ENCODE data around the gene PYGB. TPM values are rescaled to one million over a fixed set of nuclear protein-coding genes. Genes with fewer than 3 reads are reported as not detected.
A peak's percentile ranks its signal among the peaks of the same experiment; 100 is the strongest.

Gene PYGB
- total and polyA plus RNA-seq, 5 donors, result 136 to 219 (median 179) TPM

DNA sequence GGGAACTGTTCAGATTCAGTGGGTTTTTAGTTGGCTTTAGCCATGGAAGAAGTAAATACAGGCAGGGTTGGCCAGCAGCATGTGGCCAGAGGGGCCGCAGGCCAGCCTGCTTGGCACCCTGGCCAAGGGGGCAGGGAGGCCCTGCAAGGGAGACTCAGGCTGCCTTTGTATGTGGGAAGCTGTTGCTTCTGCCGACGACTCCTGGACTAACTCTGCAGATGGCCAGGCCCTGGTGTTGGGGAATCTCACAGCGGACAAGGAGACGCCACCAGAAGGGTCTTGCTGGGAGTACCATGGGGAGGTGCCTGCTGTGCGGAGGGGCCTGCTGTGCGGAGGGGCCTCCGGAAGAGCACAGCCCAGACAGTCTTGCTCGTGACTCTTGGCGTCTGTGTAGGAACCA, 25.2 kb downstream of the PYGB start:
- peak overlapping the region; percentile 40 for H3K27ac ChIP-seq (ENCODE audit: low read length)
- WGBS, result 75% methylated on average over 10 of the region's 10 CpGs
- ATAC-seq (no peak), DNase-seq (peak in 2 of 3 donors; percentile 43 to 49)
- H3K4me1 ChIP-seq (ENCODE audit: control insufficient read depth, insufficient read depth, low read length), result peaks cover 2% of the 10 kb centered on the region
- H3K27me3 ChIP-seq (ENCODE audit: control insufficient read depth, insufficient read depth), result no peaks in the 10 kb centered on the region
- H3K4me3 ChIP-seq (ENCODE audit: low read length), result no peak overlapping the region
- intact Hi-C loops (cut with DNase I), result no loop called here
- H3K9me3 ChIP-seq (ENCODE audit: control insufficient read depth, low read length), result no peaks in the 10 kb centered on the region

- ATAC-seq, result peak in 1 of 2 donors; percentile 34
- Histone ChIP-seq H3K27ac (ENCODE audit: low read length) (peak overlapping the region; percentile 53), H3K4me1 (ENCODE audit: control insufficient read depth, insufficient read depth, low read length) (peaks cover 3% of the 10 kb centered on the region), H3K4me3 (ENCODE audit: low read length) (no peak overlapping the region), H3K9me3 (ENCODE audit: control insufficient read depth, low read length) (no peaks in the 10 kb centered on the region), H3K27me3 (ENCODE audit: control insufficient read depth, insufficient read depth) (no peaks in the 10 kb centered on the region)
- peak in 2 of 3 donors; percentile 39 to 58 for DNase-seq
- intact Hi-C loops (cut with DNase I), result no loop called here
- 68% methylated on average over 20 of the region's 20 CpGs for WGBS
These were observed 25.9 kb downstream of the PYGB start for GRCh38 chr20:25273541-25274358.

DNA sequence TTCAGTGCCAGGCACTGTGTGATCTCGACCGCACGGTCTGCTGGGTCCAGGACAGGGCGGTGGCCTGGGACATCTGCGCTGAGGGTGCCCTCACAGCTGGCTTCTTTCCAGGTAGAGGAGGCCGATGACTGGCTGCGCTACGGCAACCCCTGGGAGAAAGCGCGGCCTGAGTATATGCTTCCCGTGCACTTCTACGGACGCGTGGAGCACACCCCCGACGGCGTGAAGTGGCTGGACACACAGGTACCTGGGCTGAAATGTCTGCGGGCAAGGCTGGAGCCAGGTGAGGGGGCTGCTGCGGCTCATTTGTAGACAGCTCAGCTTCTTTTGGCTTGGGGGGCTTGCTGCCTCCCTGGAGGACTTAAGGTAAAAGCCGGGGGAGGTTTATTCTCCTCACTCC, 26.6 kb downstream of the PYGB start:
- Histone ChIP-seq H3K27me3 (ENCODE audit: control insufficient read depth, insufficient read depth) (no peaks in the 10 kb centered on the region), H3K4me1 (ENCODE audit: control insufficient read depth, insufficient read depth, low read length) (peaks cover 3% of the 10 kb centered on the region), H3K4me3 (ENCODE audit: low read length) (no peak overlapping the region), H3K9me3 (ENCODE audit: control insufficient read depth, low read length) (no peaks in the 10 kb centered on the region), H3K27ac (ENCODE audit: low read length) (peak overlapping the region; percentile 53)
- peak in 2 of 3 donors; percentile 47 to 49 for DNase-seq
- intact Hi-C loops (cut with DNase I), result no loop called here
- peak in 1 of 2 donors; percentile 20 for ATAC-seq
- WGBS, result 86% methylated on average over 20 of the region's 20 CpGs

DNA sequence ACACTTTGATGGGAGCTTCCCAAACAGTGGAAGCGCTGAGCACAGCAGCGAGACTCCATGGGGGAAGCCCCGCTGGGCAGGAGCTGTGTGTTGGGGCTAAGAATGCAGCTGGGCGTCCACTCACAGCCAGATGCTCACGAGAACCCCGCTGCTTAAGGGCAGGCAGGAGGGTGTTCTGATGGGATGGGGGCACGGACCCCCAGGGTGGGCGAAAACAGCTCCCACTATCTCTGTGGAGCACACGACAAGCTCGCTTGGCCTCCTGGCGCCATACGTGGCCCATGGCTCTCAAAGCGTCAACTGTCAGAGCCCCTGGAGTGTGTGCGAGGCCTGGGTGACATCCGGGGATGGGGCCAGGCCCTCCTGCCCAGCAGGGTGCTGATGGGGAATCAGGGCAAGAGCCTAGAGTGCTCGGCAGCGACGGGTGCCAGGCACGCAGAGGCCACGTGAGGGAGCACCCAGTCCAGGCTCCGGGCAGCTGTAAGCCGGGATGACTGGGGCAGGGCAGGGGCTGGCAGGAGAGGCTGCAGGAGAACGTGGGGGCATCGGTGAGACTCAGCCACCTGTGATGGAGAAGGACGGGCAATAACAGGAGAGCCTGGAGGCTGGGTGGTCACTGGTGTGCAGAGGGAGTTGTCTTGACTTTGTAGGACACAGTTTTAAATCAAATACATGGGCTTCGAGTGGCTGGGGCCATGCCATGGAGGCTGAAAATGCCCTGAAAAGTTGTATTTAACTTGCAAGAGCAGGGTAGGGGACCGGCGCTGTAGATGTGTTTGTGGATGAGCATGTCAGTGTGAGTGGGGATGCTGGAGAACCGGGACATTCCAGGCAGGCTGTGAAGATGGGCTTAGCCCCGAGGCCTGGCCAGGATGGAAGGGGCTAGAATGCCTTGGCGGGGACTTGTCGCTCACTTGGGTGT, 27.3 kb downstream of the PYGB start:
- DNase-seq (peak in 2 of 3 donors; percentile 78 to 80), ATAC-seq (peak; percentile 36 to 55)
- Histone ChIP-seq H3K27me3 (ENCODE audit: control insufficient read depth, insufficient read depth) (no peaks in the 10 kb centered on the region), H3K9me3 (ENCODE audit: control insufficient read depth, low read length) (no peaks in the 10 kb centered on the region), H3K4me3 (ENCODE audit: low read length) (no peak overlapping the region), H3K27ac (ENCODE audit: low read length) (no peak overlapping the region), H3K4me1 (ENCODE audit: control insufficient read depth, insufficient read depth, low read length) (peaks cover 3% of the 10 kb centered on the region)
- 79% methylated on average over 32 of the region's 32 CpGs for WGBS
- intact Hi-C loops (cut with DNase I), result no loop called here

DNA sequence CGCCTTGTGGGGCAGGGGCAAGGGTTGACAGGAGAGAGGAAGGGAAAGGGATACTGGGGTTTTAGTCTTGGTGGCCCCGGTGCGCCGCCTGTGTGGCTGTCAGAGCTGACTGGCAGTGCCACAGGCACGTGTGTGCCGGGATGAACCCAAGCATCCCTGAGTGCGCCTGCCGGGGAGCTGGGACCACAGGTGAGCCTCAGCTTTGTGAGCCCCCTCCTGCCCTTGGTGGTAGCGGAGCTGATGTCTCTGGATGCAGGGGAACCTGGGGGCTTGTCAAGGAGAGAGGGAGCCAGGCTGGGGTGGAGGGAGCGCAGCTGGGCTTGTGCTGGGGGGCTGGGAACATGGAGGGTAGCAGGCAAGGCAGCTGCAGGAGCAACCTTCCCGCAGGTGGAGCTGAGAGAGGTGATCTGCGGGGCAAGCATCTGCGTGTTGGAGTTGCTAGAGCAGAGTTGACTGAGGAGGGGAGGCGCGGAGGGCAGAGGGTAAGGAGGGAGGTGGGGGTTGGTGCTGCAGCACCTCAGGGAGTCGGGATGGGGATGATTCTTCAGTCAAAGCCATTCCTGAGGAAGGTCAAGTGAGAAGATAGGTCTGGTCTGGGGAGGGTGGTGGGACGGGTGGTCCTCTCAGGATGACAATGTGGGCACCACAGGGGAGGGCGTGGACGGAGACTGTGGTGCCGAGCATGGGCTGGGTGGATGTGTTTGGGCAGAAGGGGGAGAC, 28.1 kb downstream of the PYGB start:
- no peaks in the 10 kb centered on the region for H3K27me3 ChIP-seq (ENCODE audit: control insufficient read depth, insufficient read depth)
- no peak for ATAC-seq
- H3K27ac ChIP-seq (ENCODE audit: low read length), result no peak overlapping the region
- intact Hi-C loops (cut with DNase I), result no loop called here
- peak in 1 of 3 donors; percentile 33 for DNase-seq
- no peaks in the 10 kb centered on the region for H3K9me3 ChIP-seq (ENCODE audit: control insufficient read depth, low read length)
- WGBS, result 94% methylated on average over 20 of the region's 20 CpGs
- H3K4me1 ChIP-seq (ENCODE audit: control insufficient read depth, insufficient read depth, low read length), result peaks cover 3% of the 10 kb centered on the region
- no peak overlapping the region for H3K4me3 ChIP-seq (ENCODE audit: low read length)

- Histone ChIP-seq H3K4me3 (ENCODE audit: low read length) (no peak overlapping the region), H3K9me3 (ENCODE audit: control insufficient read depth, low read length) (no peaks in the 10 kb centered on the region), H3K27ac (ENCODE audit: low read length) (no peak overlapping the region), H3K4me1 (ENCODE audit: control insufficient read depth, insufficient read depth, low read length) (peaks cover 3% of the 10 kb centered on the region), H3K27me3 (ENCODE audit: control insufficient read depth, insufficient read depth) (no peaks in the 10 kb centered on the region)
- WGBS, result 90% methylated on average over 24 of the region's 24 CpGs
- ATAC-seq (no peak), DNase-seq (peak in 2 of 3 donors; percentile 40 to 53)
- intact Hi-C loops (cut with DNase I), result no loop called here
These were observed 28.7 kb downstream of the PYGB start for GRCh38 chr20:25276533-25277050.

GRCh38 chr20:25277051-25277801, 29.3 kb downstream of the PYGB start:
- Histone ChIP-seq H3K27me3 (ENCODE audit: control insufficient read depth, insufficient read depth) (no peaks in the 10 kb centered on the region), H3K4me1 (ENCODE audit: control insufficient read depth, insufficient read depth, low read length) (peaks cover 3% of the 10 kb centered on the region), H3K27ac (ENCODE audit: low read length) (peak overlapping the region; percentile 43), H3K4me3 (ENCODE audit: low read length) (no peak overlapping the region), H3K9me3 (ENCODE audit: control insufficient read depth, low read length) (no peaks in the 10 kb centered on the region)
- intact Hi-C loops (cut with DNase I), result no loop called here
- WGBS, result 64% methylated on average over 24 of the region's 24 CpGs
- ATAC-seq, result peak; percentile 16 to 32
- DNase-seq, result peak in 2 of 3 donors; percentile 72 to 77

- Histone ChIP-seq H3K27ac (ENCODE audit: low read length) (peak overlapping the region; percentile 43), H3K9me3 (ENCODE audit: control insufficient read depth, low read length) (no peaks in the 10 kb centered on the region), H3K4me1 (ENCODE audit: control insufficient read depth, insufficient read depth, low read length) (peaks cover 3% of the 10 kb centered on the region), H3K27me3 (ENCODE audit: control insufficient read depth, insufficient read depth) (no peaks in the 10 kb centered on the region), H3K4me3 (ENCODE audit: low read length) (no peak overlapping the region)
- no peak for ATAC-seq
- DNase-seq, result peak in 2 of 3 donors; percentile 27 to 43
- 92% methylated on average over 19 of the region's 19 CpGs for WGBS
- intact Hi-C loops (cut with DNase I), result no loop called here
These were observed 30.1 kb downstream of the PYGB start for GRCh38 chr20:25277941-25278521.

GRCh38 chr20:25278636-25279361, 30.9 kb downstream of the PYGB start:
- no peaks in the 10 kb centered on the region for H3K27me3 ChIP-seq (ENCODE audit: control insufficient read depth, insufficient read depth)
- whole genome bisulfite sequencing, result 87% methylated on average over 26 of the region's 26 CpGs
- no peaks in the 10 kb centered on the region for H3K9me3 ChIP-seq (ENCODE audit: control insufficient read depth, low read length)
- ATAC-seq (no peak), DNase-seq (peak in 2 of 3 donors; percentile 36 to 43)
- no peak overlapping the region for H3K4me3 ChIP-seq (ENCODE audit: low read length)
- no peak overlapping the region for H3K27ac ChIP-seq (ENCODE audit: low read length)
- peaks cover 3% of the 10 kb centered on the region for H3K4me1 ChIP-seq (ENCODE audit: control insufficient read depth, insufficient read depth, low read length)
- intact Hi-C loops (cut with DNase I), result no loop called here
